ENCODE data around the gene UBE2L6.

The UBE2L6 gene

DNA sequence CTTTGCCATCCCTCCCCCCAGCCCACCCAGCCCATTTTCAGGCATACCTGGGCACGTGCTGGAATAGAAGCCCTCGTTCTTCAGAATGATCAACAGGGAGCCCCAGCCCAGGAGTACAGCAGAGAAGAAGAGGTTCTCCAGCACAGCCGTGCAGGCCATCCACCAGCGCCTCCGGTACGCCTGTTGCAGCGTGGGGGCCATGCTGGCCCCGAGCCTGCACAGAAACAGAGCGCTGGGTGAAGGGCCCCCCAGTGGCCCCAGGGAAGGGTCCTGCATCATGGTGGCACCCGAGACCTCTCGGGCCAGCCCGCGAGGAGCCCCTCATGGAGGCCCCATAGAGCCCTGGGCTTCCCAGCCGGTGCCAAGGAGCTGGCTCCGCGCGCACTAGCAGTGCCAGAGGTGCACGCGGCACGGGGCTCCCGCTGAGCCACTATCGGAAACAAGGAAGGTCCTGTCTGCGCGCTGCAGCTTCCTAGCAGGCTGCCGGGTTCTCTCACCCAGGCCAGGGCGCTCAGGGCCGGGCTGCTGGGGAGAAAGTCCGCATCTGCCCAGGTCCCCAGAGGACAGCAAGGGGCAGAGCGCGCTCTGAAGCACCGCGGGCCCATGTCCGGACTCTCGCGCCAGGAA, 53.4 kb downstream of the UBE2L6 start:
- no peak for TF ChIP-seq CTCF (IDR thresholded peaks at IDR 0.05; ENCODE audit: low read depth, low read length)
- H3K36me3 ChIP-seq = no peaks in the 10 kb centered on the region
- DNase-seq = no peak
- H3K27ac ChIP-seq = no peak overlapping the region
- H3K4me3 ChIP-seq (ENCODE audit: low read depth, low read length) = peak overlapping the region; percentile 78; the same call in 1 of the 2 replicates
- H3K27me3 ChIP-seq (ENCODE audit: insufficient read depth, low read depth, severe bottlenecking) = peaks cover 20% of the 10 kb centered on the region
- no peaks in the 10 kb centered on the region for H3K9me3 ChIP-seq (ENCODE audit: severe bottlenecking)

DNA sequence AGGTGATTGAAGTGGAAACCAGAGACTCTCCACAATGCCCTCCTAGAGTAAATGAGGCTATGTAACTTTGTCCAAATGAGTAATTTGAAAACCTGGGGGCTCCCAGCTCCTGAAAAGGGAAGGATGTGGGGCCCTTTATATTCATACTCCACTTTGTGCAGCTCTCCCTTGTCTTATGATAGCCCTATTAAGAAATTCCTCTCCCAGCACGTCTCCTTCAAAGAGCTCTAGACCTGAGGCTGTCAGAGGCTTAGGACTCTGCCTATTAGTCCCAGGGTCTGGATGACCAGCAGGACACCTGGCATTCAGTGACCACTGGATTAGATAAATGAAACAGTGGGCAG, 54.0 kb downstream of the UBE2L6 start:
- Histone ChIP-seq H3K27me3 (ENCODE audit: insufficient read depth, low read depth, severe bottlenecking) (peaks cover 20% of the 10 kb centered on the region), H3K4me3 (ENCODE audit: low read depth, low read length) (no peak overlapping the region), H3K27ac (no peak overlapping the region), H3K36me3 (no peaks in the 10 kb centered on the region), H3K9me3 (ENCODE audit: severe bottlenecking) (no peaks in the 10 kb centered on the region)
- TF ChIP-seq CTCF (IDR thresholded peaks at IDR 0.05; ENCODE audit: low read depth, low read length) = no peak
- no peak for DNase-seq

DNA sequence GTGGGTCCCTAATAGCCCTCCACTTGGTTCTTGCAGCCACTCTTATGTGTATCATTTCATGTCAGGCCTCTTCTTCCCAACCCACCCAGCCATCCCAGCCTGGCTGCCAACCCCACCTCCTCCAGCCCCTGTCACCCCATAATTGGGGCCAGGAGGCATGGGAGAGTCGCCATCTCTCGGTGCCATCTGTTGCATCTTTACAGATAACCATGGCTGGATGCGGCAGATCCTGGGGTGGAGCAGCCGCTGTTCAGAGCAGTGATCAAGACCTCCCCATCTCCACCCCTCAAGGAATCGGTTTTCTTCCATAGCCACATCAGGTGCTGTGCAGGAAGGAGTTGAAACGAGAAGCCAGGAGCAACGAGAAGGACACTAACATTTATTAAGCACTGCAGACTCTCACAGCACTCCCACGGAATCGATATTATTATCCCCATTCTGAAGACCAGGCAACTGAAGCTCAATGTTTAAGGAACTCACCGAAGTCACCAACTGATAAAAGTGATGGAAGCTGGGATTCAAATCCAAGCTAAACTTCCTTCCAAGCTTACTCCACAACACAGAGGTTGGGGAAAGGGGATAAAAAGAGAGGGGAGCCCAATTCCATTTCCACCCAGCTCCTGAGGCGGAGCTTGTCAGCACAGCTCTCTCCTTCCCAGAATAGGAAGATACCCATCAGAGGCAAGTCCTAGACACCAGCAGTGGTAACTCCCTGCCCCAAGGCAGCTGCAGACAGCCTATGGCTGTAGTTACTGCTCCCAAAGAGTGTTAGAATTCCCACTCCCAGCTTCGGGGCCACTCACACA, 54.6 kb downstream of the UBE2L6 start:
- no peak for DNase-seq
- TF ChIP-seq CTCF (IDR thresholded peaks at IDR 0.05; ENCODE audit: low read depth, low read length) = no peak
- no peak overlapping the region for H3K4me3 ChIP-seq (ENCODE audit: low read depth, low read length)
- peaks cover 20% of the 10 kb centered on the region for H3K27me3 ChIP-seq (ENCODE audit: insufficient read depth, low read depth, severe bottlenecking)
- H3K27ac ChIP-seq = no peak overlapping the region
- H3K9me3 ChIP-seq (ENCODE audit: severe bottlenecking) = no peaks in the 10 kb centered on the region
- H3K36me3 ChIP-seq = no peaks in the 10 kb centered on the region

DNA sequence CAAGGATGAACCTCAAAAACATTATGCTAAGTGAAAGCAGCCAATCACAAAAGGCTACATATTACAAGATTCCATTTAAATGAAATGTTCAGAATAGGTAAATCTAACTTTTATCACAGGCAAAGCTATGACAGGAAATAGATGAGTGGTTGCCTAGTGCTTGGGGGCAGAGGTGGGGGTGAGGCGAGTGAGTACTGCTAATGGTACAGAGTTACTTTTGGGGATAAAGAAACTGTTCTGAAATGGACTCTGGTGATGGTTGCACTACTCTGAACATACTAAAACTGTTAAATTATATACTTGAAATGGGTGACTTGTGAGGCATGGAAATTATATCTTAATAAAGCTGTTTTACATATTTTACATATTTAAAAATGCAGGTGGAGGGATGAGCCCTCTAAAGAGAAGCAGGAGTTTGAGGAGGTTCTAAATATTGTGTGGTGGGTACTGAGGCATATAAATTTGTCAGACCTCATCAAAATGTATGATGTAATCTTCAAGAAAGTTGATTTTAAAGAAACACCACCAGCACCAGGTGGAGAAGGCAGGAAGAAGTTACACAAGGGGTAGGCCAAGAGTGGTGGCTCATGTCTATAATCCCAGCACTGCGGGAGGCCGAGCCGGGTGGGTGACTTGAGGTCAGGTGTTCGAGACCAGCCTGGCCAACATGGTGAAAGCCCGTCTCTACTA, 55.6 kb downstream of the UBE2L6 start:
- H3K27me3 ChIP-seq (ENCODE audit: insufficient read depth, low read depth, severe bottlenecking) = peaks cover 20% of the 10 kb centered on the region
- no peak for DNase-seq
- no peak for TF ChIP-seq CTCF (IDR thresholded peaks at IDR 0.05; ENCODE audit: low read depth, low read length)
- no peaks in the 10 kb centered on the region for H3K9me3 ChIP-seq (ENCODE audit: severe bottlenecking)
- H3K36me3 ChIP-seq = no peaks in the 10 kb centered on the region
- H3K4me3 ChIP-seq (ENCODE audit: low read depth, low read length) = no peak overlapping the region
- no peak overlapping the region for H3K27ac ChIP-seq

GRCh38 chr11:57508341-57509170, 58.9 kb downstream of the UBE2L6 start:
- no peak for DNase-seq
- no peaks in the 10 kb centered on the region for H3K9me3 ChIP-seq (ENCODE audit: severe bottlenecking)
- no peak overlapping the region for H3K4me3 ChIP-seq (ENCODE audit: low read depth, low read length)
- H3K27me3 ChIP-seq (ENCODE audit: insufficient read depth, low read depth, severe bottlenecking) = no peaks in the 10 kb centered on the region
- no peak for TF ChIP-seq CTCF (IDR thresholded peaks at IDR 0.05; ENCODE audit: low read depth, low read length)
- no peaks in the 10 kb centered on the region for H3K36me3 ChIP-seq
- H3K27ac ChIP-seq = no peak overlapping the region

Measured in WERI-Rb-1 (cell line).